Neural cell (in vitro differentiated cells): ENCODE measurements around the gene LDB3. TPM values are rescaled to one million over a fixed set of nuclear protein-coding genes. Genes with fewer than 3 reads are reported as not detected.

Experiments
- H2AFZ ChIP-seq: fragments of 200-600, 300-800 bp; sonication (generic), shearing (Covaris generic); 2 replicates; pipeline ENCODE4 v1.6.0; 2014; ENCODE audit warnings: low read depth, mild to moderate bottlenecking, antibody characterized with exemption, low read length, moderate library complexity
- H3F3A ChIP-seq: fragments of 200-600 bp; shearing (Covaris generic); 2 replicates; pipeline ENCODE4 v1.6.1; 2016; ENCODE audit warnings: mild to moderate bottlenecking, moderate library complexity, mixed read lengths, antibody characterized with exemption, low read length; ENCODE audit not compliant: insufficient read depth, poor library complexity, severe bottlenecking
- H3K27ac ChIP-seq: fragments of 200-600, 300-800 bp; sonication (generic), shearing (Covaris generic); 2 replicates; pipeline ENCODE4 v1.5.1; 2014; ENCODE audit warnings: mild to moderate bottlenecking, low read length, moderate library complexity
- H3K27me3 ChIP-seq: fragments of 300-800, 200-600 bp; sonication (generic), shearing (Covaris generic); 2 replicates; pipeline ENCODE4 v1.6.0; 2014; ENCODE audit warnings: mild to moderate bottlenecking, low read depth, low read length, moderate library complexity; ENCODE audit not compliant: insufficient read depth
- H3K36me3 ChIP-seq: fragments of 300-800, 200-600 bp; sonication (generic), shearing (Covaris generic); 2 replicates; pipeline ENCODE4 v1.5.1; 2014; ENCODE audit warnings: mild to moderate bottlenecking, antibody characterized with exemption, low read length, moderate library complexity; ENCODE audit not compliant: insufficient read depth
- H3K4me2 ChIP-seq: fragments of 300-800, 200-600 bp; sonication (generic), shearing (Covaris generic); 2 replicates; pipeline ENCODE4 v1.6.0; 2014; ENCODE audit warnings: mild to moderate bottlenecking, low read length
- H3K4me3 ChIP-seq: fragments of 300-800, 200-600 bp; sonication (generic), shearing (Covaris generic); 2 replicates; pipeline ENCODE4 v1.5.1; 2014; ENCODE audit warnings: mild to moderate bottlenecking, low read length, moderate library complexity
- H3K79me2 ChIP-seq: fragments of 200-600 bp; shearing (Covaris generic); replicated peaks from 2 replicates; pipeline ENCODE4 v1.6.0; 2014; ENCODE audit warnings: mild to moderate bottlenecking, low read length, moderate library complexity; ENCODE audit not compliant: insufficient read depth
- H3K9ac ChIP-seq: fragments of 300-800, 200-600 bp; sonication (generic), shearing (Covaris generic); 2 replicates; pipeline ENCODE4 v1.6.1; 2016; ENCODE audit warnings: mild to moderate bottlenecking, low read length, mixed read lengths
- H3K9me2 ChIP-seq: fragments of 200-600 bp; shearing (Covaris generic); 2 replicates; pipeline ENCODE4 v1.6.1; 2016; ENCODE audit warnings: mild to moderate bottlenecking, low read length, mixed read lengths; ENCODE audit not compliant: insufficient read depth
- H3K9me3 ChIP-seq: fragments of 200-600, 300-800 bp; sonication (generic), shearing (Covaris generic); 2 replicates; pipeline ENCODE4 v1.6.1; 2016; ENCODE audit warnings: mild to moderate bottlenecking, mixed run types, low read length, moderate library complexity, mixed read lengths
- H4K20me1 ChIP-seq: fragments of 200-600 bp; shearing (Covaris generic); 2 replicates; pipeline ENCODE4 v1.6.1; 2016; ENCODE audit warnings: mild to moderate bottlenecking, mixed run types; ENCODE audit not compliant: insufficient read depth
- EP300 ChIP-seq: fragments of 450-650 bp; conservative IDR thresholded peaks from 2 replicates; pipeline ENCODE4 v1.6.1; 2014; ENCODE audit warnings: antibody characterized with exemption, mild to moderate bottlenecking, moderate library complexity; ENCODE audit not compliant: poor library complexity, severe bottlenecking
- EZH2 ChIP-seq: fragments of 200-600, 300-800 bp; shearing (Covaris generic), sonication (generic); IDR thresholded peaks from 2 replicates; pipeline ENCODE4 v1.6.1; 2014; ENCODE audit warnings: antibody characterized with exemption, low read length, borderline replicate concordance, mild to moderate bottlenecking; ENCODE audit not compliant: insufficient read depth, poor library complexity, severe bottlenecking
- MXI1 ChIP-seq: fragments of 450-650 bp; conservative IDR thresholded peaks from 2 replicates; pipeline ENCODE4 v1.6.1; 2014; ENCODE audit warnings: antibody characterized with exemption, mild to moderate bottlenecking; ENCODE audit not compliant: poor library complexity, severe bottlenecking
- POLR2AphosphoS5 ChIP-seq: IDR thresholded peaks from 2 replicates; pipeline ENCODE4 v1.6.1; 2012
- RAD21 ChIP-seq: fragments of 450-650 bp; conservative IDR thresholded peaks from 2 replicates; pipeline ENCODE4 v1.6.1; 2014; ENCODE audit warnings: antibody characterized with exemption, mild to moderate bottlenecking, moderate library complexity
- REST ChIP-seq: IDR thresholded peaks from 2 replicates; pipeline ENCODE4 v1.6.1; 2012; ENCODE audit warnings: borderline replicate concordance
- SMC3 ChIP-seq: fragments of 450-650 bp; conservative IDR thresholded peaks from 2 replicates; pipeline ENCODE4 v1.6.1; 2014; ENCODE audit warnings: antibody characterized with exemption, mild to moderate bottlenecking, moderate library complexity; ENCODE audit not compliant: poor library complexity
- TAF1 ChIP-seq: IDR thresholded peaks from 2 replicates; pipeline ENCODE4 v1.6.1; 2012; ENCODE audit warnings: low read depth
- polyA plus RNA-seq: library from polyadenylated mRNA; depleted of rRNA; stranded (reverse); fragments of >200 nt; gene quantifications from 2 replicates; pipeline ENCODE4 v1.2.3, GENCODE V29; 2014
- TF ChIP-seq, protein P1 (sequence below): fragments of 450-650 bp; IDR thresholded peaks from 2 replicates; pipeline ENCODE4 v1.5.1; 2014; ENCODE audit warnings: antibody characterized with exemption, mild to moderate bottlenecking, moderate library complexity; ENCODE audit not compliant: poor library complexity, severe bottlenecking

LDB3 gene
- polyA plus RNA-seq, 1 donor from 2014 or later: 0.12 TPM

- Histone ChIP-seq H3K9ac (no peak overlapping the region), H3F3A (no peaks in the 10 kb centered on the region), H3K36me3 (no peaks in the 10 kb centered on the region), H3K27ac (no peak overlapping the region), H3K9me2 (no peaks in the 10 kb centered on the region), H3K9me3 (no peaks in the 10 kb centered on the region), H3K27me3 (no peaks in the 10 kb centered on the region), H3K4me2 (no peak overlapping the region), H2AFZ (no peak overlapping the region), H4K20me1 (no peaks in the 10 kb centered on the region), H3K4me3 (no peak overlapping the region), H3K79me2 (no peaks in the 10 kb centered on the region)
- TF ChIP-seq MXI1 (no peak), POLR2AphosphoS5 (no peak), EP300 (no peak), RAD21 (no peak), REST (no peak), EZH2 (no peak), TAF1 (no peak), SMC3 (no peak)
- TF ChIP-seq, protein P1, sequence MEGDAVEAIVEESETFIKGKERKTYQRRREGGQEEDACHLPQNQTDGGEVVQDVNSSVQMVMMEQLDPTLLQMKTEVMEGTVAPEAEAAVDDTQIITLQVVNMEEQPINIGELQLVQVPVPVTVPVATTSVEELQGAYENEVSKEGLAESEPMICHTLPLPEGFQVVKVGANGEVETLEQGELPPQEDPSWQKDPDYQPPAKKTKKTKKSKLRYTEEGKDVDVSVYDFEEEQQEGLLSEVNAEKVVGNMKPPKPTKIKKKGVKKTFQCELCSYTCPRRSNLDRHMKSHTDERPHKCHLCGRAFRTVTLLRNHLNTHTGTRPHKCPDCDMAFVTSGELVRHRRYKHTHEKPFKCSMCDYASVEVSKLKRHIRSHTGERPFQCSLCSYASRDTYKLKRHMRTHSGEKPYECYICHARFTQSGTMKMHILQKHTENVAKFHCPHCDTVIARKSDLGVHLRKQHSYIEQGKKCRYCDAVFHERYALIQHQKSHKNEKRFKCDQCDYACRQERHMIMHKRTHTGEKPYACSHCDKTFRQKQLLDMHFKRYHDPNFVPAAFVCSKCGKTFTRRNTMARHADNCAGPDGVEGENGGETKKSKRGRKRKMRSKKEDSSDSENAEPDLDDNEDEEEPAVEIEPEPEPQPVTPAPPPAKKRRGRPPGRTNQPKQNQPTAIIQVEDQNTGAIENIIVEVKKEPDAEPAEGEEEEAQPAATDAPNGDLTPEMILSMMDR: no peak
These were observed 38.1 kb downstream of the LDB3 start for GRCh38 chr10:86706401-86706841.

DNA sequence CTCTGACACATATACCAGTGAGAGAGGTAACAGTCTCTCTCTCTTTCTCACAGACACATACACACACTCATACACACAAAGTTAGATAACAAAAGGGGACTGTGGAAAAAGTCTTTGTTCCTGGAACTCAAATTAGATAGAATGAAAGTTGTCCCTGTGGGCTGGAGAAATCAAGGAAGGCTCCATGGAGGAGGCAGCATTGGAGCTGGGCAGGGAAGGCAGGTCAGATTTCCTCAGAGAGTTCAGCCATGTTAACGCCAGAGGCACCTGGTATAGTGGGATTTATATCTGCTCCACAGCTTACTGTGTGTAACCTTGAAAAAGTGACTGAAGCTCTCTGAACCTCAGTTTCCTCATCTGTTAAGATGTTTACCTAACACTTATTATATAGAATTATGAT, 38.7 kb downstream of the LDB3 start:
- TF ChIP-seq EP300: no peak
- TF ChIP-seq, protein P1: no peak
- TF ChIP-seq REST: no peak
- no peak for TF ChIP-seq TAF1
- no peak for TF ChIP-seq SMC3
- no peak for TF ChIP-seq MXI1
- no peak for TF ChIP-seq EZH2
- TF ChIP-seq POLR2AphosphoS5: no peak
- no peak for TF ChIP-seq RAD21
- Histone ChIP-seq H2AFZ (no peak overlapping the region), H3F3A (no peaks in the 10 kb centered on the region), H3K36me3 (no peaks in the 10 kb centered on the region), H3K9me3 (no peaks in the 10 kb centered on the region), H3K4me2 (no peak overlapping the region), H3K27me3 (peaks cover under 1% of the 10 kb centered on the region), H3K27ac (no peak overlapping the region), H4K20me1 (no peaks in the 10 kb centered on the region), H3K9ac (no peak overlapping the region), H3K4me3 (no peak overlapping the region), H3K9me2 (no peaks in the 10 kb centered on the region), H3K79me2 (no peaks in the 10 kb centered on the region)
